GM15510 (cell line): ENCODE results near the gene SPARC.

Source experiments
- POLR2A ChIP-seq: IDR thresholded peaks from 3 replicates; pipeline ENCODE4 v1.6.1; 2011; ENCODE audit warnings: borderline replicate concordance; ENCODE audit not compliant: insufficient read length; ENCODE audit errors: extremely low read depth

Gene SPARC

DNA sequence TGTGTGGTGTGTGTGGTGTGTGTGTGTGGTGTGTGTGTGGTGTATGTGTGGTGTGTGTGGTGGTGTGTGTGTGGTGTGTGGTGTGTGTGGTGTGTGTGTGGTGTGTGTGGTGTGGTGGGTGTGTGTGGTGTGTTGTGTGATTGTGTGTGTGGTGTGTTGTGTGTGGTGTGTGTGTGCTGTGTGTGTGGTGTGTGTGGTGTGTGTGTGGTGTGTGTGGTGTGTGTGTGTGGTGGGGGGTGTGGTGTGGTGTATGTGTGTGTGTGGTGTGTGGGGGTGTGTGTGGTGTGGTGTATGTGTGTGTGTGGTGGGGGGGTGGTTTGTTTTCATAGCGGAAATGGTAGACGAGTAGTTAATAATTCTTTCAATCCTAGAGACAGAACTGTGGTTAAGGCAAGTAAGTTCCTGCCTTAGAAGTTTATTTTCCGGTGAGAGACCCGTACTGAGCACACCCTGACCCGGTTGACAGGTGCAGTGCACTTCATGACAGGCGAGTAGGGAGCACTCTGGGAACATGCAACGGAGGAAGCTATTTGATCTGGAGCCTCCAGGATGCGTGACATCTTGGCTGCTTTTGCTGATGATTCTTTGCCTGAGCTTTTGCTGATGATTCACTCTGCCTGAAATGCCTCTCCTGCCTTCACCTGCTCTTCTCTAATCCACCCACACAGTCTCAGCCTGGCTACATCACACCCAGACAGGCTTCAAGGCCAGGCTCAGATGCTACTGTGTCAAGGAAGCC is 73.9 kb downstream of the SPARC start:
- TF ChIP-seq POLR2A: no peak

DNA sequence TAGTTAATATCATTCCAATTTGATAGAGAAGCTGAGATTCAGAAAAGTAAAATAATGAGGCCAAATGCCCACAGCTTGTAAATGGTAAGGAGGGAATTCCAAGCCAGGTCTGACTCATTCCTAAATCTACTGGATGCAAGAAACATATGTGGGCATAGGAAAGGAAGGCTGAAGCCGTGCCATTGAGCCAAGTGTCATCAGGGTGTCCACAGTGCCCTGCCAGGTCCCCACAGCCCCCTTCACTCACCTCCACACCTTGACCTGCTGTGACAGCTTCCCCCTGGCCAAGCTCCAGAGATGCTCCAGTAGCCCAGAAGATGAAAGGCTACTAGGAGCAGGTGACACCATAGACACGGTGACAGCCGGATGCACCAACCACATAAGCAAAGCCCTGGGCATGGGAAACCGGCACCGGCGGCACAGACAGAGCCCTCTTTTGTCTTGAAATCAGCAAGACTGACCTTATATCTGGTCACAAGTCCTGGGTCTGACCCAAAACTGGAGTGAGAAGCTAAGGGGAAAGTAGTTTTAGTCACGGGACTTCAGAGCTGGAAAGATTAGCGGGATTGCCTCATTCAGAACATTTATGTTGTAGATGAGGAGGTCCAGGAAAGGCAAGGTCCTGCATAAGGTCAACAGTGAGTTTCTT is 75.5 kb downstream of the SPARC start:
- no peak for TF ChIP-seq POLR2A
